HG03139 (cell line): ENCODE results near the gene CLASP1.
A peak's percentile ranks its signal among the peaks of the same experiment; 100 is the strongest.

Experiments used
- ATAC-seq: cut with Tn5 transposase; IDR thresholded peaks from one replicate; pipeline ENCODE4 v1.9.1; 2021; ENCODE audit not compliant: unreplicated experiment

The CLASP1 gene

DNA sequence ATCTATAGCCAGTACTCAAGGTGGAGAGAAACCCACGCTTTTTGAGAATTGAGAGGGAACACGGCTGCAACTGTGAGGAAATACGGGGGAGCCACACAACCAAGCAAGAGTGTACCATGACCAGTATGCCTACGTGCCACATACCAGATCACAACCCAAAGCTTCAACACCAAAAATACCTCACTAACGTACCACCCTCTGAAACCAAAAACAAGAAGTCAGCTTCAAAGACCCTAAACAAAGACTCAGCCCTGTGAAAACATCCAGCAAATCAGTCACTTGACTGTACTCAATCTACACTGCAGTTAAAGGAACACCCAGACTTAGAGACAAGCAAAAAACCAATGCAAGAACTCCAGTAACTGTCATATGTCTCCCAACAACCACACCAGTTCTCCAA is 101.6 kb downstream of the CLASP1 start:
- no peak for ATAC-seq

DNA sequence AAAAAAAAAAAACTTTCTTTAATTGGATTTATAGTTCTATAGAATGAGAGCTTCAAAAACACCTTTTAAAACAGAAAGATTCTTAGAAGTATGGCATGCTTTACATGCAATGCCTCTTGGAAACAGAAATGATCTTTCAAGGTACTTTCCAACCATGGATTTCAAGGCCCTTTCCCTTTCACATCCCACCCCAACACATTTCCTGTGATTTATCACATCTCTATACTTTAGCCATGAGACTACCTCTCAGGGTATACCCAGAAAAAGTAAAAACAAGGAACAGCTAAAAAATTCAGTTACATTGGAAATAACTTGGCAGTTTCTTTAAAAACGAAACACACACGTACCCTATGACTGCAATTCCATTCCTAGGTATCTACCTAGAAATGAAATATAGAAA is 103.3 kb downstream of the CLASP1 start:
- ATAC-seq: no peak

DNA sequence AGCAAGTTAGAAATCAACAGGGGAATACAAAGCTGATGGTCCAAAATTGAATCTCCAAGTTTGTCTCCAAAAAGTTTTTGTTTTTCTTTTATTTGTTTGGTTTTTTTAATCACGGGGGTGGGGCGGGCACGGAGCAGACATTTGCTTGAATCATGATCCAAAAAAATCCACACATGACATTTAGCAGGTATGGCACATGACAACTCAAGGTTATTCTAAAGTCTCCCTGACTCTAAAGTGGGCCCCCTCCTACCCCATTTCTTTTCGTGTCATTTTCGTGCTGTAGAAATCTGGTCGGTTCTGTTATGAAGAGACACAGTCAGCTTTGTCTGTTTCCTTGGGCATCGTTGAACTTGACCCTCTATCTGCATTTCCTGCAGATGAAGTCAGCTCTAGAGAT is 104.0 kb downstream of the CLASP1 start:
- no peak for ATAC-seq

DNA sequence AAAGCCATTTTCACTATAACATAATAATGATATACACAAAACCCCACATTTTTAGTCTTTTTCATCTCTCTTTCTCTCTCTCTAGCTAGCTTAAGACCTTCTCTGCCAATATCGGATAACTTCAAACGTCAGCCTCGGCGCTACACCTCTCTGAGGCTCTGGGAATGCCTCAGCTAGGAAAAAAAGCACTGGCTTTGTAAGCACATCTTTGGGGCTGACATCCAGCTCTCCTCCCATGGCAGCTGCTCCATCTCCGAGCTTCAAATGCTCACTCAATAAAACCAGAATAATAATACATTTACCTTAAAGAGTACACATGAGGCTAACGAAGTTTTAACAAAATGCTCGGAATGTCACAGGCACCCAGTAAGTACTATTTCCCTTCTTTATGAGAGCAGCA is 107.8 kb downstream of the CLASP1 start:
- no peak for ATAC-seq

GRCh38 chr2:121539750-121540469 is 109.4 kb downstream of the CLASP1 start:
- ATAC-seq: no peak

GRCh38 chr2:121536850-121537557 is 112.3 kb downstream of the CLASP1 start:
- ATAC-seq: no peak

DNA sequence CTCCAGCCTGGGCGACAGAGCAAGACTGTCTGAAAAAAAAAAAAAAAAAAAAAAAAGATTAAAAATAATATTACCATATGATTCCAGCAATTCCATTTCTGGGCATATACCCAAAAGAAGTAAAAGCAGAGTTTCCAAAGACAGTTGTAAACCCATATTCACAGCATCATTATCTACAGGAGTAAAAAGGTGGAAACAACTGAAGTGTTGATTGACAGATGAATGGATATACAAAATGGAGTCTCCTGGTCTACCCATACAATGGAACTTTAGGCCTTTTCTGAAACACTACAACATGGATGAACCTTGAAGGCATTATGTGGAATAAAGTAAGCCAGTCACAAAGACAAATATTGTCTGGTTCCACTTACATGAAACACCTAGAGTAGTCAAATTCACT is 112.9 kb downstream of the CLASP1 start:
- ATAC-seq: no peak

DNA sequence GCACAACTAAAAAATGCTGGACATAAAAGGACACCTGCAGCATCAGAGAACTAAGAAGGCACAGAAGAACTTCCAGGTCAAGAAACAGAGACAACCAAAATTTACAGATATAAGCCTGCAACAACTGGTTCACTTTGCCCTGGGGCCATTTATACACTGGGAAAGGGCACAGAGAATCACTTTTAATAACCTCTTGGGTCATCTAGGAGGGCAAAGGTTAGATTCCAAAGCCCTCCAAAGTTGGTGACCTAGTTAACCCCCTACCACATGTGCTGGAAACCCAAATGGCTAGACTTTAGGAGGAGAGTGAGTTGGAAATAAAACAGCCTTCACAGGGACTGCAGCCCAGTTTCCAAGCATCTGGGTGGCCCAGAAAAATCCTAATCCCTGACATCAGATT is 115.3 kb downstream of the CLASP1 start:
- no peak for ATAC-seq

- ATAC-seq: no peak
These were observed 116.4 kb downstream of the CLASP1 start for GRCh38 chr2:121532894-121533293.

DNA sequence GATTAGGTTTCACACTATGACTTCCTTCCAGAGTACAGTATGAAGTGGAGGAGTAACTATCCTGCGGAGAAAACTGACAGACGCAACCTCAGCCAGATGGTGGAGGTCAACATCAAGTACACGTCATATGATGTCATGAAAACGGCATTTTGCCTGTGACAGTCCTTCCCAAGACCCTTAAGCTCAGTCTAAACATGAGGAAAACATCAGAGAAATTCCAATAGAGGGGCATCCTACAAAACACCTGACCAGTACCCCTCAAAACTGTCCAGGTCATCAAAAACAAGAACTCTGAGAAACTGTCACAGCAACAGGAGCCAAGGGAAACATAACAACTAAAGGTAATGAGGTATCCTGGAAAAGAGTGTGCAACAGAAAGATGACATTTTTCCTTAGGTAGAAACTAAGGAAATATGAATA is 116.9 kb downstream of the CLASP1 start:
- no peak for ATAC-seq

DNA sequence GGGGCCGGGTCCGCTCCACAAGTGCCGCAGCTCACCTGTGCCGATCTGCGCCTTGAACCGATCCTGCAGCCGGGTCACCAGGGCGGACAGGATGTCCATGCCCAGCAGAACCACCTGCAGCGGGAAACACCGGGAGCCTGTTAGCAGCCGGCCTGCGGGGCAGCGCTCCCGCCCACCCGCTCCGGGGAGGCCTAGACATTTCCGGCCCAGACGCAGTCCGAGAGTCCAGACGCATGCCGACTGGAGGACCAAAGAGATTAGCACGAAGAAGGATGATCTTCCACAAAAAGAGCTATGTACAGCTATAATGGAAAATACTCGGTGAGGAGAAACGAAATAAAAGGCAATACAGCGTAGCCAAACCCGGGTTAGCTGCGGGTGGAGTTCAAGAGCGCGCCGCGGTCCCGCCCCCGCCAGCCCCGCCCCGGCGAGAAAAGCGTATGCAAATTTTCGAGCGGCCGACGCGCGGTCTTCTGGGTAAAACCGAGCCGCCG is 119.0 kb downstream of the CLASP1 start:
- ATAC-seq: peak; percentile 50

- peak; percentile 20 for ATAC-seq
These were observed 119.6 kb downstream of the CLASP1 start for GRCh38 chr2:121529439-121530211.

GRCh38 chr2:121527009-121527682 is 122.1 kb downstream of the CLASP1 start:
- no peak for ATAC-seq

DNA sequence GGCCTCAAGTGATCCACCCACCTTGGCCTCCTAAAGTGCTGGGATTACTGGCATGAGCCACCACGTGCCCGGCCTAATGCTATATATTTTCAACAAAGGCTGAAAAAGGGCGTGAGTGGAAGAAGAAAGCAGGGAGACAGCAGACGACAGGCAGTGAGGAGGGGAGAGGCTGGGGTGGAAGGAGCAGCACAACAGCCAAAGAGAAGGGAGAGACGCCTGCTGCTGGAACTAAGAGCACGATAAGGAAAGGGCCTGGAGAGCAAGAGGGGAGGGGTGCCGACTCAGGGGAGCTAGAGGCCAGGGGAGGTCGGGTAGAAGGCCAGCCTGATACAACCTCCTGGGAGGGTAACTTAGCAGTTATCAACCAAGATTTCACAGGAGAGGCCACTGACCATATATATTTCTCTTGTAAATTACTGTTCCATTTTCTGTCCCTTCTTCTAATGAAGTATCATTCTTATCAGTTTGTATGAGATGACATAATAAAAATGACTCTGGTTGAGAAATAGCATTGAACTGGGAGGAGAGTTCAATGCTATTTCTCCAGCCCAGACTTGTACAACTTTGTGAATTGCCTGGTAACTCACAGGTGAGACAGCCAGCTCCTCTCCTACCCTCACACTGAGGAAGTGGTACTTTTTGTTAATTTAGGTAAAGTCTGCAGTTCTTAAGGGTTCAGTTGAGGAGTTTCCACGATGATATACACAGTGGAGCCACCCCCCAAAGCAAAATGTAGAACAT is 124.4 kb downstream of the CLASP1 start:
- ATAC-seq: no peak

- ATAC-seq: no peak
These were observed 127.9 kb downstream of the CLASP1 start for GRCh38 chr2:121521359-121521758.

DNA sequence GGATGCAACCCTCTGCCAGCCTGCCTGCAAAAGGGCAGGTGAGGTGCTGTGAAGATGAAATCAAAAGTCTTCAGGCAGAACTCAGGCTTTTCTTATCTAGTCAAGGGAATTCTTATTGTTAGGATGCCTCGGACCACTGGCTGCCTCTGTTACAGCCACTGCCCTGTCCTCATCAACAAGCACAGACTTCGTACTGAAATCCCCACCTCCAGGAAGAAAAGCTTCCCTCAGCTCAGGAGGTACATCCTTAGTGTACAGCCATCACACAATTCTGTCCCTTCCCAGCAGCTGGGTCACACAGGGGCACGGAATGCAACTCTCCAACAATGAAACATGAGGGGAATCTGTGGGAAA is 128.6 kb downstream of the CLASP1 start:
- ATAC-seq: no peak

GRCh38 chr2:121519732-121520640 is 129.3 kb downstream of the CLASP1 start:
- ATAC-seq: no peak

DNA sequence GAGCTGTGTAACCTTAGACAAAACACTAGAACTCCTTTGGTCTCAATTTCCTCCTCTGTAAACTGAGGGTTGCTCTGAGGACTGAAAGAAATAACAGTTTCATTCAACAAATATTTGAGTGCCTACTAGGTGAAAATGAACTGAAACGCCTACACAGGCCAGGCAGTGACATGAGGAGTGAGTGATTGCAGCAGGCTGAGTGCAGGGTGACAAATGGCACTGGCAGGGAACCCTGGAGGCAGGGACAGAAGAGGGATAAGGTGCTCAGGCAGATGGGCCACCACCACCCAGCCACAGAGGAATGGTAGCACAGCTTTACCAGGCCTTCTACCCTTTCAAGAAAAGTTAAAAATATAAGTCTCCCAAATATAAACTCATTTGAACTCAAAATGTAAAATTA is 130.1 kb downstream of the CLASP1 start:
- no peak for ATAC-seq

DNA sequence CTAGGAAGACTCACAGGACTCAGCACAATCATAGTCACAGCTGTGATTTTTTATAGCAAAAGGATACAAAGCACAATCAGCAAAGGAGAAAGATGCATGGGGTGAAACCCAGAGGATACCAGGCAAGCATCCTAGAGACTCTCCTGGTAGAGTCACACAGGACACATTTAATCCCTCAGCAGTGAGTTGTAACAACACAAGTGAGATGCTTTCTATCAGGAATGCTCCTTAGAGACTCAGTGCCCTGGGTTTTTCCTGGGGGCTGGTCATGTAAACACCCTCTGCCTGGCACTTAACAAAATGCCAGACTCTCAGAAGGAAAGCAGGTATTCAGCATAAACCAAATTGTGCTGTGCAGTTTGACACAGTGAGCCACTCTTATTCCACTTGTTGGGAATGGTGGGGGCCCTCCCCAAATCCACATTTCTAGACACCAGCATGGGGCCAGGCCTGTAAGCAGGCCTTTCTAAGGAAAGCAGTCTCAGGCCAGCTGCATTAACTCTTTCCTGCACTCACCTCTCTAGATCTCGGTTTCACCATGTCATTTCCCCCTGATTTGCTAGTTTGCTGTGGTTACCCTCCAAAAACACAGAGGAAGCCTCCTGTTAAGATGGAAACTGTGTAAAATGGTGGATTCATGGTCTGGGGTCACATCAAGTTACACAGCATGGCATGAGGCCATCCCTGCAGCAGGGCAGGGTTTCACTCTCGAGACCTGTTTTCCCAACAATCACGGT is 135.5 kb downstream of the CLASP1 start:
- ATAC-seq: no peak
